Spleen (tissue), 7 donors: ENCODE measurements around the gene AGTPBP1.

Experiments
- POLR2AphosphoS5 ChIP-seq, 3 donors: sonication (generic); formaldehyde crosslinking; IDR thresholded peaks; one replicate each; pipeline ENCODE4 v1.5.1; 2017; ENCODE audit warnings: antibody characterized with exemption in 3 of 3
- TF ChIP-seq, protein P1 (sequence below), 11 experiments: fragments of 200-600 bp in 7 of 11; fragments of 450-650 bp in 4 of 11; sonication (generic) in 4 of 11; IDR thresholded peaks in 8 of 11; conservative IDR thresholded peaks in 3 of 11; 1 replicate in 7 of 11; 2 replicates in 4 of 11; pipeline versions ENCODE4 v1.4.0 to v1.8.0; 2016 to 2021; ENCODE audit warnings: antibody characterized with exemption in 11 of 11, inconsistent platforms in 4 of 11, mild to moderate bottlenecking in 1 of 11
- donor health status: DM: no; HTN: no; CAD: no; lungs with moderate emphysema.
- donor health status: DM: no; HTN: no; CAD: no.
- donor health status: DM: no; HTN: no; CAD: no.

DNA sequence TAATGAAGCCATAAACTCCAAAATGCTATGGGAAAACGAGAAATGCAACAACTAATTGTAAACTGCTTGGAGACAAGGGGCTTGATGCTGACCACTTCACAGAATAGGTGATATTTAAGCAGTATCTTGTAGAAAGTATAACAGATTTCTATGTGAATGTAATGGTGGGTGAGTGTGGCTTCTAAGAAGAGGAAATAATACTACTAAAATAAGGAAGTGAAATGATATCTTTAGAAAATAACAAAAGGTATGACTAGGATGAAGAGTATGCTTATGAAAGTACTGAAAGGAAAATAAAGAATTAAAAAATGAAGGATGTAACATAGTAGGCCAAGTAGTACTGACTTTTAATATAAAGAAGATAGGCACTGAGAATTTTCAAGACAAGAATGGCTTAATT lies 94.2 kb downstream of the AGTPBP1 start:
- no peak for TF ChIP-seq POLR2AphosphoS5 (IDR thresholded peaks at IDR 0.05)
- TF ChIP-seq, protein P1, sequence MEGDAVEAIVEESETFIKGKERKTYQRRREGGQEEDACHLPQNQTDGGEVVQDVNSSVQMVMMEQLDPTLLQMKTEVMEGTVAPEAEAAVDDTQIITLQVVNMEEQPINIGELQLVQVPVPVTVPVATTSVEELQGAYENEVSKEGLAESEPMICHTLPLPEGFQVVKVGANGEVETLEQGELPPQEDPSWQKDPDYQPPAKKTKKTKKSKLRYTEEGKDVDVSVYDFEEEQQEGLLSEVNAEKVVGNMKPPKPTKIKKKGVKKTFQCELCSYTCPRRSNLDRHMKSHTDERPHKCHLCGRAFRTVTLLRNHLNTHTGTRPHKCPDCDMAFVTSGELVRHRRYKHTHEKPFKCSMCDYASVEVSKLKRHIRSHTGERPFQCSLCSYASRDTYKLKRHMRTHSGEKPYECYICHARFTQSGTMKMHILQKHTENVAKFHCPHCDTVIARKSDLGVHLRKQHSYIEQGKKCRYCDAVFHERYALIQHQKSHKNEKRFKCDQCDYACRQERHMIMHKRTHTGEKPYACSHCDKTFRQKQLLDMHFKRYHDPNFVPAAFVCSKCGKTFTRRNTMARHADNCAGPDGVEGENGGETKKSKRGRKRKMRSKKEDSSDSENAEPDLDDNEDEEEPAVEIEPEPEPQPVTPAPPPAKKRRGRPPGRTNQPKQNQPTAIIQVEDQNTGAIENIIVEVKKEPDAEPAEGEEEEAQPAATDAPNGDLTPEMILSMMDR (IDR thresholded peaks at IDR 0.05 in 8 of 11, conservative IDR thresholded peaks at IDR 0.05 in 3 of 11), result no peak
